GM19023 (cell line): ENCODE results near the gene CSK.

Experiments
- ATAC-seq: cut with Tn5 transposase; IDR thresholded peaks from one replicate; pipeline ENCODE4 v1.9.1; 2021; ENCODE audit warnings: mild to moderate bottlenecking, moderate library complexity; ENCODE audit not compliant: unreplicated experiment

CSK gene

DNA sequence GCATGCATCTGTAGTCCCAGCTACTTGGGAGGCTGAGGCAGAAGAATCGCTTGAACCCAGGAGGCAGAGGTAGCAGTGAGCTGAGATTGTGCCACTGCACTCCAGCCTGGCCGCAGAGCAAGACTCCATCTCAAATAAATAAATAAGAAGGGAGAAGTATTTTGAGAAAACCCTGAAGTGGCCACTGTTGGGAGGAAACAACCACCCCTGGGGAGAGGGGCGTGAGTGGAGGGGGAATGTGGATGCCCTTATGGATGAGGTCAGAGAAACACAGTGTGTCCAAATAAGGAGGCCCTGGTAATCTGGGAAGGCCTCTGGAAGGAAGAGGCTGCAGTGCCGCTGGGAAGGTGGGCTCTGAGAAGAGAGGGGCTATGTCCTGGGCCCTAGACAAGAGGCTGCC, 40.4 kb downstream of the CSK start:
- no peak for ATAC-seq

DNA sequence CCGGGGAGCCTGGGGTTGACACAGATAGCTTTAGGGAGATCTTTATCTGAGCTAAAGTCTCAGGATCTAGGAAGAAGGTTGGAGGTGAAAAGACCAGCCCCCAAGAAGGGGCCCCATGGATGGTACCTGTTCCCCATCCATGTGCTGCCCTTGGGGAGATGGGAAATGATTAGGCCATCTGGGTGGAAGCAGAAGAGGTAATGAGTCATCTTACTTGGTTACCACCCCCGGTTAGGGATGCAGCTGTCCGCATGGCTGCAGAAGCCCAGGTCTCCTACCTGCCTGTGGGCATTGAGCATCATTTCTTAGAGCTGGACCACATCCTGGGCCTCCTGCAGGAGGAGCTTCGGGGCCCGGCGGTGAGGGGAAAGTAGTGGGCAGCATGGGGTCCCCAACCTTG, 41.4 kb downstream of the CSK start:
- no peak for ATAC-seq

DNA sequence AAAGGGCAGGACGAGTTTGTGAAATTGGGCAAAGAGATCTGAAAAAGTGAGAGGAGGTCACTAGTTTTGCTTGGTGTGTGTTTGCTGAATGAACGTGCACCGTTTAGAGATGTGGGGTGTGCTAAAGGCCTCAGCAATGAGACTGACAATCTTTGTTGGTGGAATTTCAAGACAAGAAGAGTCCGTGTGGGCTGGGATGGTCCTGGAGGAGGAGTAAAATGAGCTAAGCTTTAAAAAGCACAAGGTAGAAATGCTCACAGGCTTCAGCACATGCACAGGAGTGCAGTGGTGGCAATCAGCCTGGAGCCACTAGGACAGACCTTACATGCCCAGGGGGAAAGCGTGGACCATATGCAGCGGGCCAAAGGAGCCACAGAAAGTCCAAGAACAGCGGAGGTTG, 43.1 kb downstream of the CSK start:
- no peak for ATAC-seq

DNA sequence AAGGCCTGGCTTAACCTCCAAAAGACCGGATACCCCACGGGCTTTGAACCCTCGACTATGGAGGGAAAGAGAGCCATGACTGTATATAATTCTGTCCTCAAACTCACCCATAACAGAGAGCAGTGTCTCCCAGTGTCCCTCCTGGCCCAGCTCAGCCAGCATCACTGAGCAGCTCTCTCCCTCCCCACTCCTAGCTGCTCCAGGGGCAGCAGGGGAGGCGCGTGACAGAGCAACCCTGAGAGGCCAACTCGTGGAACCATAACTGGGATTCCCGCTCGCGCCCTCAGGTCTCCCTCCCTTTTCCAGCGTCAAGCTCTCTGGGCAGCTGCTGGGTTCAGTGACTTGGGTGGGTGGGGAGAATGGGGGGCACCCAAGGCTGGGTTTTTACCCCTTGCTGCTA, 44.0 kb downstream of the CSK start:
- ATAC-seq: no peak

DNA sequence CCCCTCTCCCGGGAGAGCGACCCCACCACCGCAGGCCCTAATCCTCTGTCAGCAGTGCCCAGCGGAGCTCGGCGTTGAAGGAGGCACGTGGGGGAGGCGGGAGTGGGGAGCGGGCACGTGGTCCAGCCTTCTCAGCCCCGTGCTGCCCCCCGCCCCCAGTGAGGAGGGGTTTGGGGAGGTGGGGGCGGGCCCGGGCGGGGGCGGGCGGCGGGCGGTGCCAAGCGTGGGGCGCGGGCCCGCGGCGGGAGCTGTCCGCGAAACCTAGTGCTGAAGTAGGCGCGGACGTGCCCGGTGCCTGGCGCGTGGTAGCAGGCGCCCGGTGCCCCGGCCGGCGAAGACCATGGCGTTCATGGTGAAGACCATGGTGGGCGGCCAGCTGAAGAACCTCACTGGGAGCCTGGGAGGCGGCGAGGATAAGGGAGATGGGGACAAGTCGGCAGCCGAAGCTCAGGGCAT, 44.5 kb downstream of the CSK start, which contains the start of gene CPLX3:
Gene CPLX3 (plus strand): TSS at position 264 of the 456 bp plus-strand sequence. CDS start 77 bp downstream, at position 341.
- no peak for ATAC-seq

DNA sequence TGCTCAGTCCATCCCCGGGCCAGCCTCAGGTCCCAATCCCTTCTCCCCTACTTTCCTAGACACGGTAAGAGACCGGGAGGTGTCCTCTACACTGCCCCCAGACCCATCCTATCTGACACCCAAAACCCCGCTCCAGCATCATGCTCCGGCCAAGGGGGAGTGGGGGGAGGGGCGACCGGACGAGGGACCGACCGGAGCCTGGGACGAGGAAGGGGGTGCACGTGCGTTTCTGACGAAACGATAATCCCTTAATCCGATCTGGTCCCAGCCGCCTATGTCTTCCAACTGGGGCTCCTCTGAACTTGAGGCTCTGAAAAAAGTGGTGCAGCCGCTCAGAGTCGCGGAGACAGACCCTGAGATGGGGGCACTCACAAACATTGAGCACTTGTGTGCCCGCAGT, 45.0 kb downstream of the CSK start:
- ATAC-seq: no peak

DNA sequence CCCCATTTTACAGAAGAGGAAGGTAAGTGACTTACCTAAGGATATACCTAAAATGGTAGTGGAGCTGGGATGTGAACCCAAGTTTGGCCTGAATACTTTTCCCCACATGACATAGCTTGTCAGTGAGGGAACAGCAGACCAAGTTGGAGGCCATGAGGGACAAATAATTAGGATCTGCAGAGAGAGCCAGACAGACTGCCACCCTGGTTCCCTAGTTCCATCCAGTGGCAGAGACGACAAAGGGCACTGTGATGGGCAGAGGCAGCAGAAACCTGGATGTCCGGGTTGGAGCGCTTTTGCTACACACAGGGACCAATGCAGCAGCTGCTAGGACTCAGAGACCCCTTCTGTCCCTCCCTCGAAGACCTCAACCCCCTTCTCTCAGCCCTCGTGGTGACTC, 45.7 kb downstream of the CSK start:
- no peak for ATAC-seq

DNA sequence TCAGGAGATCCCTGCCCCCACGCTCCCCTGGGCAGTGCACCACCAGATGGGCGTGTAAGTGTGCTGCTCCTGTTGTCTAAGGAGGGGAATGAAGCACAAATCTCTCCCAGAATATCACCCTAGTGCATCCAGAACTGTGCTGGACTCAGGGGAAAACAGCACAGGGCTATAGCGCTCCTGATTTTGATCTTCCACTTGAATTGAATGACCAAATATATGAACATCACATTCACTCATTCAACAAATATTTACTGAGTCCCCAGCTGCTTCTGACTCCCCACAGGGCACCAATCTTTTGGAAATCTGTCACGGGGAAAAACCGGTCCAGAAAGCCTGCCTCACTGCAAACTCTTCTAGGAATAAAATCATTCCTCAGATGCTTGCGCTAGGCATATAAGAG, 47.0 kb downstream of the CSK start:
- ATAC-seq: no peak

DNA sequence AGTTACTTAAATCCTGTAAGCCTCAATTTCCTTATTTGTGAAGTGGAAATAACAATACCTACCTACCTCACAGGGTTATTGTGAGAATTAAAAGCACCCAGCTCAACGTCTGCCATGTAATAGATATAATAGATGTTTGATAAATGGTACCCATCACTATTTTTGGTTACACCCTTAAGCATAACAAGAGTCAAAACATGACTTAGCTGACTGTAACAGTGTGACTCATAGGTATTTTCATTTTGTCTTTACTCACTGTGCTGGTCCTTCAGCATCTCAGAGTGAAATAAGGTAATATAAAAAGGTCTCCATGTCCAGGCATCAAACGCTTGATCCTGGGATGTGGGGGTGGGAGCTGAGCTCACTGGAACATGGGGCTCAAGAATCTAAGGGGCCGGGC, 47.6 kb downstream of the CSK start:
- no peak for ATAC-seq

DNA sequence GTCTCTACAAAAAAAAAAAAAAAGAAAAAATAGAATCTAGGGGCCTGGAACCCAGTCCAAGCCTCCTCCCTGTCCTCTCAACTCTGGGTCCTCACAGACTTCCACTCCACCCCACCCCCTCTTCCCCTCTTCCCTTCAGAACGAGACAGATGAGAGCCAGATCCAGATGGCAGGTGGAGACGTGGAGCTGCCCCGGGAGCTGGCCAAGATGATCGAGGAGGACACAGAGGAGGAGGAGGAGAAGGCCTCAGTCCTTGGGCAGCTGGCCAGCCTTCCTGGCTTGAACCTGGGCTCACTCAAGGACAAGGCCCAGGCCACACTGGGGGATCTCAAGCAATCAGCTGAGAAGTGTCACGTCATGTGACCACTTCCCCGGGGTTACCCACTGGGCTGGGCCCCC, 48.1 kb downstream of the CSK start:
- no peak for ATAC-seq

DNA sequence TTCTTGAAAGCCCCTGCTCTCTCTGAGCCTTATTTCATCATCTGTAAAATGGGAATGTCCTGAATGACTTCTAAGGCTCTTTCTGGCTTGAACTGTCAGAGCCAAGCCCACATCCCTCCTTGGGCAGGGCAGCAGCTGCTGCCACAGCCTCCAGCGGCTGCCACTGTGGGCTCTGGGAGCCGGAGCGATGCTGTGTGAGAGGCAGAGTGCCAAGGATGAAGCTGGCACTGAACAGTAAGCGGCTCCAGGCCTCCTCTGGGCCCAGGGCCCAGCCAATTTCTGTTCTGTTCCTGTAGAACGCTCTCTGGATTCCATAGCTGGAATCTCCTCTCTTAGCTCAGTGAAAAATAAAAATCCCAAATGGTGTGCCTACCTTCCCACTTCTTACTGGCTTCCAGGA, 49.0 kb downstream of the CSK start:
- no peak for ATAC-seq

DNA sequence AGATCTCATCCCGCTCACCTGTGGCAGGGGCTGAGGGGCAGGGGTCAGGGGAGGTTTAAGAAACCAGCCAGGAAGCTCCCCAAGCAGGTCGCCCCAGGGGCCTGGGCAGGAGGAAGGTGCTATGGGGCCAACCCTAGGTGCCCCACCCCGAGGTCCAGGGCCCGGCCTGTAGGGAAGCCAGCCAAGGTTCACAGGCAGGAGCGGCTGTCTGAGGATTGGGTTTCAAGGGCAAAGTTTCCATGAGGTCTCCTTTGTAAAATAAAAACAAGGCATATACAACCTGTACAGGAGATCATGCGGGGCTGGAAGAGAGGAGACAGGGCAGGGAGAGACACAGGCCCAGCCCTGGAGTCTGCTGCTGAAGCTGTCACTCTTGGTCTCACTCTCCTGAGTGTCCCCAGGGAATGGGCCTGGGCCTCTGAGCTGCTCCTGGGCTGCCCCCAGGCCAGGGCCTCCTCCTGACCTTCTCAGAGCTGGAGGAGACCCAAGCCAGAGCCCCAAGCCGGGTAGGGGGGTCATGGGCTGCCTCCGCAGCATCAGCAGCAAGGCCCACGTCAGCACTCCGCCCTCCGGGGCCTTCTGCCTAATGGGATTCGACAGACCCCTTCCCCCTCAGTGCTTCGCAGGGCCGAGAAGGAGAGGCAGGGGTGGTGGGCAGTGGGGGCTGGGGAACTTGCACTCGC, 50.1 kb downstream of the CSK start:
- no peak for ATAC-seq

DNA sequence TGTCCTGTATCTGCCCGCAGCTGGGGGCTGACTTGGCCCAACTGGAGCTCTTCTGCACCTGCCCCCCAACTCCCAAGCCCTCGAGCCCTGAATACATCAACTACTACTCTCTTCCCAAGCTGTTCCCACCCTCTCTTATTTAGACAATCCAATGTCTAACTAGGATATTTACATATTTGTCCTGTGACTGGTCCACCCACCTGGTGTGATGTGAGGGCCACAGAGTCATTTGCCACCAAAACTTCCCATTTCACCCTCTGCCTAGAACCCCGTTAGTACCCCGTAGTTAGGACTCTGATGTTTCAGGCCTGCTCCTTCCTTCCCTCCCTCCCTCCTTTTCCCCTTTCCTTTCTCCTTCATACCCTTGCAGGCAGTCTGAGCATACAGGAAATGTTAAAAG, 50.9 kb downstream of the CSK start:
- ATAC-seq: no peak

DNA sequence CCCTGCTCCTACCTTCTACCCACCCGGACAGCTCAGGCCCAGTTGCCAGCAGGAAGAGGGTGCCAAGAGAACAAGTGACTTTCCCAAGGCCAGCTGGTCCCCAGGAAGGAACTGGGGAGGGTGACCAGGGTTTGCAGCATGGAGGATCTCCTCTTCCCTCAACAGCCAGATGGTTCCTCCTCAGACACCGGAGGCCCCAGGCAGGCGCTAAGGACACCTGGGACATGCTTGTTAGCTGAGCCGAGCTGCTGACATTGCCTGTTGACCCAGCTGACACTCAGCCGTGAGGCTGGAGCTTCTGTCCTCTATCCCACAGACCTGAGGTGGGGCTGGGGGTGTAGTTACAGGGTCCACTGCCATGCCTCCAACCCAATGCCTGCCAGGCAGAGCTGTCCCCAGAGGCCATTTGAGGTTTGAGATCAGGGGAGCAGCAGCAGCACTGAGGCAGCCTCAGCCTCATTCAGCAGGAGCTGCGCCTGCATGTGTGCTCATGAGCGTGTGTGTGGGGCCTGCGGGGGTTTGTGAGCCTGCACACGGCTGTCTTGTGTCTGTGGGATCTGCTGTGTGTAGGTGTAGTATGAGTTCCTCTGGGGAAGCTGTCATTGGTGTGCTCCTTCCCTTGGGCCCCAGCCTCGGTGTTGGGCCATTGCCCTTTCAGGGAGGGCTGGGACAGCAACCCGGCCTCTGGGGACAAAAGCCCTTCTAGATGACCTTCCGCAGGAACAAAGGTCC, 51.7 kb downstream of the CSK start:
- ATAC-seq: no peak

DNA sequence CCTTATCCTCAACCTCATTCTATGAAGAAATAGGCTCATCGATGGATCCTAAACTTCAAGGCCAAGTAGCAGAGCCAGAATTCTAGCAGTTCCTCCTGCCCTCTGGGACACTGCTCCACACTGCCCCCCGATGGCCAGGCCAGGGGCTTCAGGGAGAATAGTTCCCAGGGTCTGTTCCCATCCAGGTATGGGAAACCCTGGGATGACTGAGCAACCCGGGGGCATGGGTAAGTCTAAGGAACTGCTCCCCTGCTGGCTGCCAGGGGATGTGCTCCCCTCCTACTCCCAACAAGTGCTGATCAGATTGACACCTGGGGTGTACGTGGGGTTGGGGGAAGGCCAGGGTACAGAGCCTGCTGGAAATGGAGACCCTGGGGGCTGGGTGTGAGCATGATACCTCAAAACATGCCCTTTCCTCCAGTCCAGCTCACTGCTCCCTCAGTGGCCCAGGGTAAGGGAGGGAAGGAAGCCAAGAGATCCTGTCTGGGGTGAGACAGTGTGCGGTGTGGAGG, 53.5 kb downstream of the CSK start:
- no peak for ATAC-seq

DNA sequence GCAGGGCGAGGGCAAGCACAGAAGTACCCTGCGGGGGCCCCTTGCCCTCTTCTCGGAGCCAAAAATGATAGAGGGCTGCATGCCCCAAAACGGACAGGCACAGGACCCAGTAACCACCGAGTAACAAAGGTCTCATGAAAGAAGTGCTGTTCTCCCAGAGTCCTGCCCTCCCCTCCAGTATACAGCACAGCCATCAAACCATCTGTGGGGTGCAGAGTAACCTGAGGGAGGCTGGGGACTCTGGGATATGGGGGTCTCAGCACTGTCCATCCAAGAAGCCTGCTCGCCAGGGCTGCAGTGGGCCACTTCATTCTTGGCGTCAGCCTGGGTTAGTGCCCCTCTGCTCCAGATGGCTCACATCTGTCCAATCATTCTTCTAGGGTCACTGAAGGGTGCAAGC, 55.0 kb downstream of the CSK start:
- no peak for ATAC-seq

DNA sequence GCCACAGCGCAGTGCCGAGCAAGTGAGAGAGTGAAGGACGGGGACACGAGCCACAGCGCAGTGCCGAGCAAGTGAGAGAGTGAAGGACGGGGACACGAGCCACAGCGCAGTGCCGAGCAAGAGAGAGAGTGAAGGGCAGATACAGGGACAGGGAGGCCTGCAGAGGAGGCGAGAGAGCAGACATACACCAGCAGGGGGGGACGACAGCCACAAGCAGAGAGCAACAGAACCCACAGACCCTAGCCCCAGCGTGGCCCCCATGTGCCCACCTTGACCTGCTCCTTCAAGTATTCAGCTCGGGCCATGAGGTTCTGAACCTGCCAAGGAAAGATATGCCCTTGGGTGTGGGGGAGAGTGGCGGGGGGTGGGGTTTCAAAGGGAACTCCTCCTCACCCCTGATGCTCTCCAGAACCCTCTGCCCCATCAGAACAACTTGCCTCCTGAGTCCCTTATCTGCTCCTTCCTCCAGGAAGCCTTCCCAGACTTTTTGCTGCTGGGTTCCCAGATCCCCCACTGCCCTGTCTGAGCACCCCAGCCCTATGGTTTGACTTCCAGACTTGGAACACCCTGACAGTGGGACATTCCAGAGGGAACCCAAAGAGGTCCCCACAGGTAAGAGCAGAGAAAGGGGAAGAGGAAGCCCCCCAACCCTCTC, 55.7 kb downstream of the CSK start:
- ATAC-seq: no peak

DNA sequence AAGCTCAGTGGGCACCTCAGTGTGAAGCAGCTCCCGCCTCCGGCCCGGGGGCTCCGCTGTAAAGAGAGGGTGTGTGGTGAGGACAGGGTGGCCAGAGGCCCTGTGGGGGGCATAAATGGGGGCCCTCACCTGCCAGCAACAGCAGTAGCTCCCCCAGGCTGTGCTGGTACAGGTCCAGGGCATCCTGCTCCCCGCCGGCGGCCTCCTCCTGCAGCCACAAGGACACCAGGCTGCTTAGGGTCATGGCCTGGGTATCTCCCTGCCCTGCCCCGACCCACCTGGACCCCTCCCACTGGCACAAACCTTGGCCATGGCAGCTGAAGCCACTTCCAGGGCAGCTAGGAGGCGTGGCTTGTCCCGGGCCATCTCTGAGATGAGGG, 56.2 kb downstream of the CSK start:
- no peak for ATAC-seq

DNA sequence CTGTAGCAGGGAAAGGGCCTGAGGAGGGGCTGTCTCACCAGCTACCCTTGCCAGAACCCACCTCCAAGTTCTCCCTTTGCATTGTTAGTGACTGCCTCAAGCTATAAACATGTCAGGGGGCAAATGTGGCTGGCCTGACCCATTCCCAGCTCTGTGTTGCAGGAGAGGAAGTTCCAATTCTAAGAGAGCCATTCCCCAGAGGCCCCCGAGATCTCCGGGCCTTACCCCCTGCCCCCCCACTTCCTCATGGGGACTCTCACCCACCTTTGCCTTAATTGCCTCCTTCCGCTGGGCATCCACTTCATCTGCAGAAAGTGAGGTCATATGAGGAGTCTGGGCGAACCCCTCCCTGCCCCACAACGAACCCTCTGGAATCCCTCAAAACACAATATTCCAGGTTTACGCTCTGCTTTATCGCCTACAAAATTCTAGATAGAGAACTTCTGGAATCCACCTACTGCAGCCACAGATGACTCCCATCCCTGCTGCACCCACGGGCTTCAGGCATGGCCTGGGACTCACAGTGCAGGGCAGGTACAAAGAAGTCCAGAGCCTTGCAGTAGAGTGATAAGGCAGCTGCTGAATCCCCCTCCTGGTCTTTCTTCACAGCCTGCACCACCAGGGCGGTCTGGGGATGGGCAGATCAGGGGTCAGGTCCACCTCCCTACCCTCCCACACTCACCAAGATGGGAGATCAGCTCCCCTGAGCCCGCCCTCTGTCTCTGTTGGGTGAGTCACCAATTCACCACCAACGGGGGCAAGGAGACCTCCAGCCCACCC, 57.1 kb downstream of the CSK start:
- no peak for ATAC-seq

DNA sequence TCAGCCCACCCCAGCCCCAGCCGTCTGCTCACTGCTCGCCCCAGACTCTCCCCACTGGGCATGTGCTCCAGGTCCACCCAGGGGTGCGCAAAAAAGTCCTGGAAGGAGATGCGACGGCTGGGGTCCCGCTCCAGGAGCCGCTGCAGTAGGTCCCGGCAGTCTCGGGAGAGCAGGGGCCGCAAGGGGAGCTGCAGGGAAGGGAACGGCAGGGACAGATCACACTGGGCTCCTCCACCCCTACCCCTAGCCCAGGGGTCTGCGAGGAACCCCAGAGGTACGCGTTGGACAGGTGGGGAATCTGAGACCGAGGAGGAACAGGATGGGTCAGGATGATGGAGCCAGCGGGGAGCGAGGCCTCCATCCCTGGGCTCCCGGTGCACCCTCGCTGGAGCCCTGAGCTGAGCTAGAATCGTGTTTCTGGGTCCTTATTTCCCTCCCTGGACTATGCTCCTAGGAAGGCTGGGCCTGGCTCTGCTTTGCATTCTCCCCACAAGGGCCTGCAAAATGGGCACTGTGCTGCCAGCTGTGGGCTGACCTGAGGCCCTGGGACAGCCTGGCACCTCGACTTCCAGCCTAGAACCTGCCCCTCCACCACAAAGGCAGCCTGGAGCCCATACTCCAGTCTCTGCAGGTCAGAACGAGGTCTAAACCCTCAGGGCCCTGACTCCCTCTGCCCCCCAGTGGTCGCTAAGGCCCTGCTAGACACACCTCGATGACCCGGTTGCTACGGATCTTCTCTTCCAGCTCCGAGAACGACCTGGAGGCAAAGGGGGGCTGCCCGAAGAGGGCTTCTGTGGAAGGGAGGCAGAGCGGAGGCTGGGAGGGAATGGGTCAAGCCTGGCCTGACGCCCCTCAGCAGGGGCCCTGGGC, 57.9 kb downstream of the CSK start:
- ATAC-seq: no peak
